Fibroblast of lung (primary cell): ENCODE data around the gene NDUFA11. TPM values are rescaled to one million over a fixed set of nuclear protein-coding genes. Genes with fewer than 3 reads are reported as not detected.
A peak's percentile ranks its signal among the peaks of the same experiment; 100 is the strongest.

Experiments used
- DNase-seq, 2 donors: peaks; one replicate each; pipeline versions ENCODE4 v3.0.0 to v3.0.0-alpha.2; 2010; ENCODE audit warnings: low read depth in 2 of 2
- H2AFZ ChIP-seq: 2 replicates; pipeline ENCODE4 v1.5.1; 2012; ENCODE audit warnings: low read length, control low read depth, inconsistent platforms
- H3K27ac ChIP-seq: 2 replicates; pipeline ENCODE4 v1.5.1; 2011; ENCODE audit warnings: low read length, control low read depth; ENCODE audit not compliant: insufficient read depth
- H3K27me3 ChIP-seq: 2 replicates; pipeline ENCODE4 v1.5.1; 2011; ENCODE audit warnings: mild to moderate bottlenecking, low read length; ENCODE audit not compliant: control insufficient read depth, insufficient read depth
- H3K36me3 ChIP-seq: 2 replicates; pipeline ENCODE4 v1.5.1; 2011; ENCODE audit warnings: low read length; ENCODE audit not compliant: control insufficient read depth, insufficient read depth
- H3K4me1 ChIP-seq: 2 replicates; pipeline ENCODE4 v1.5.1; 2011; ENCODE audit warnings: low read length; ENCODE audit not compliant: control insufficient read depth, insufficient read depth; ENCODE audit errors: extremely low read depth
- H3K4me2 ChIP-seq: 2 replicates; pipeline ENCODE4 v1.5.1; 2011; ENCODE audit warnings: low read length, control low read depth; ENCODE audit not compliant: insufficient read depth; ENCODE audit errors: extremely low read depth
- H3K4me3 ChIP-seq, 4 experiments: fragments of 200-600 bp in 1 of 4; sonication (generic) in 1 of 4; replicated peaks in 1 of 4; 2 replicates each; pipeline ENCODE4 v1.5.1; 2011 to 2016; ENCODE audit warnings: low read length in 4 of 4, low read depth in 3 of 4, mild to moderate bottlenecking in 3 of 4, control low read depth in 2 of 4, inconsistent platforms in 1 of 4, mixed read lengths in 1 of 4; ENCODE audit not compliant: insufficient read depth in 1 of 4; ENCODE audit errors: control extremely low read depth in 1 of 4
- H3K79me2 ChIP-seq: 2 replicates; pipeline ENCODE4 v1.5.1; 2012; ENCODE audit warnings: mild to moderate bottlenecking, low read length, inconsistent platforms; ENCODE audit not compliant: control insufficient read depth, insufficient read depth
- H3K9ac ChIP-seq: 2 replicates; pipeline ENCODE4 v1.5.1; 2011; ENCODE audit warnings: mild to moderate bottlenecking, low read length, control low read depth; ENCODE audit not compliant: insufficient read depth
- H3K9me3 ChIP-seq: 2 replicates; pipeline ENCODE4 v1.5.1; 2012; ENCODE audit warnings: low read depth, low read length; ENCODE audit not compliant: control insufficient read depth, insufficient read depth
- H4K20me1 ChIP-seq: 2 replicates; pipeline ENCODE4 v1.5.1; 2011; ENCODE audit warnings: low read length; ENCODE audit not compliant: control insufficient read depth, insufficient read depth; ENCODE audit errors: extremely low read depth
- EZH2 ChIP-seq: IDR thresholded peaks from 2 replicates; pipeline ENCODE4 v1.5.1; 2012; ENCODE audit warnings: low read length, control low read depth, mild to moderate bottlenecking; ENCODE audit errors: missing control alignments
- polyA plus RNA-seq, 2 donors: library from polyadenylated mRNA; depleted of rRNA in 1 of 2; stranded (reverse) in 1 of 2; unstranded in 1 of 2; fragments of >200 nt; gene quantifications; 2 replicates each; pipeline ENCODE4 v1.2.1, GENCODE V29; 2011 to 2012; ENCODE audit warnings: missing spikeins in 1 of 2
- total RNA-seq: library from RNA; depleted of rRNA; stranded (reverse); fragments of >200 nt; gene quantifications from 2 replicates; pipeline ENCODE4 v1.2.1, GENCODE V29; 2014
- TF ChIP-seq, protein P1 (sequence below), 2 donors: IDR thresholded peaks in 1 of 2; conservative IDR thresholded peaks in 1 of 2; 1 replicate in 1 of 2; 2 replicates in 1 of 2; pipeline ENCODE4 v1.5.1; 2011 to 2012; ENCODE audit warnings: low read length in 2 of 2, control low read depth in 1 of 2, inconsistent platforms in 1 of 2, low read depth in 1 of 2, mild to moderate bottlenecking in 1 of 2

NDUFA11 gene
- total and polyA plus RNA-seq, 2 donors (not counting 1 experiment from before 2014, with no cell fraction given): 212 to 271 TPM

DNA sequence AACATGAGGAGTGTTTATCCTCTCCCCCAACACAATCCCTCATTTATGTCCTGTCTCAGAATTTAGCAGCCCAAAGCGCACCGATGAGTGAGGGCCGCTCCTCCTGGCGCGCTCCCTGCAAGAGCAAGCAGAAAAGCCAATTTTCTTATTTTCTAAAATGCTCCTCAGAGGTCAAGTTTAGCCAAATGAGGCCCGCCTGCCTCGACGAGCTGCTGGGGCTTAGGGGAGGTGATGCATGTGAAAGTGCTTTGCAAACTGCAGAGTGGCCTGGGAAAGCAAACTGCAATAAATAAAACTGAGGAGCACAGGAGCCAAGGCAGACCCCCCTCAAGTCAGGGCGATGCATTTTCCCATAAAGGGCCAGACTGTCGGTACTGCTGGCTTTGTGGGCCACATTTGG is 39.5 kb upstream of the NDUFA11 start:
- H3K9ac ChIP-seq: no peak overlapping the region
- H3K4me2 ChIP-seq: no peak overlapping the region
- H3K27me3 ChIP-seq: no peaks in the 10 kb centered on the region
- DNase-seq: no peak
- H3K36me3 ChIP-seq: peaks cover 6% of the 10 kb centered on the region
- no peak overlapping the region for H2AFZ ChIP-seq
- H3K9me3 ChIP-seq: no peaks in the 10 kb centered on the region
- H3K4me3 ChIP-seq: no peak overlapping the region
- TF ChIP-seq, protein P1, sequence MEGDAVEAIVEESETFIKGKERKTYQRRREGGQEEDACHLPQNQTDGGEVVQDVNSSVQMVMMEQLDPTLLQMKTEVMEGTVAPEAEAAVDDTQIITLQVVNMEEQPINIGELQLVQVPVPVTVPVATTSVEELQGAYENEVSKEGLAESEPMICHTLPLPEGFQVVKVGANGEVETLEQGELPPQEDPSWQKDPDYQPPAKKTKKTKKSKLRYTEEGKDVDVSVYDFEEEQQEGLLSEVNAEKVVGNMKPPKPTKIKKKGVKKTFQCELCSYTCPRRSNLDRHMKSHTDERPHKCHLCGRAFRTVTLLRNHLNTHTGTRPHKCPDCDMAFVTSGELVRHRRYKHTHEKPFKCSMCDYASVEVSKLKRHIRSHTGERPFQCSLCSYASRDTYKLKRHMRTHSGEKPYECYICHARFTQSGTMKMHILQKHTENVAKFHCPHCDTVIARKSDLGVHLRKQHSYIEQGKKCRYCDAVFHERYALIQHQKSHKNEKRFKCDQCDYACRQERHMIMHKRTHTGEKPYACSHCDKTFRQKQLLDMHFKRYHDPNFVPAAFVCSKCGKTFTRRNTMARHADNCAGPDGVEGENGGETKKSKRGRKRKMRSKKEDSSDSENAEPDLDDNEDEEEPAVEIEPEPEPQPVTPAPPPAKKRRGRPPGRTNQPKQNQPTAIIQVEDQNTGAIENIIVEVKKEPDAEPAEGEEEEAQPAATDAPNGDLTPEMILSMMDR (conservative IDR thresholded peaks at IDR 0.05 in 1 of 2, IDR thresholded peaks at IDR 0.05 in 1 of 2; ENCODE audit: low read depth in 1 of 2, low read length in 2 of 2): no peak
- no peak for TF ChIP-seq EZH2
- H4K20me1 ChIP-seq: no peaks in the 10 kb centered on the region
- H3K4me1 ChIP-seq: peaks cover 18% of the 10 kb centered on the region
- H3K79me2 ChIP-seq: peaks cover 30% of the 10 kb centered on the region
- H3K27ac ChIP-seq: peak overlapping the region; percentile 46

DNA sequence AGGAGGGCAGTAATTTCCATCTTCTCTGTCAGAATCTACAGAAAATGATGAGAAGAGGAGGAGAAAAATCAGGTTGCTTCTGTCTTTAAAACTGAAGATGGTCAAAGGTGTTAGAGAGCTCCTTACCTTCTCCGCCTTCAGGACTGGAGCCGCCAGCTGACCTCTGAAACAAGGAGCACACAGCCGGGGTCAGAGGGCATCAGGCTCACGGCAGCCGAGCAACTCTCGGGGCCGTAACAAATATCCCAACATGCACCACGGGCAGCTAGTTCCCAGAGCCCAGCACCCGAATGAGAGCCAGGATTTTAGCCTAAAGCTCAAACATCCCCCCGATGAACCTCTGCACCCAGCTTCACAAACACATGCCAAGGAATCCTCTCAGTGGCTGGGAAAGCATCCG is 38.1 kb upstream of the NDUFA11 start:
- no peak for DNase-seq
- H3K27ac ChIP-seq: no peak overlapping the region
- TF ChIP-seq, protein P1 (conservative IDR thresholded peaks at IDR 0.05 in 1 of 2, IDR thresholded peaks at IDR 0.05 in 1 of 2; ENCODE audit: low read depth in 1 of 2, low read length in 2 of 2): no peak
- no peak for TF ChIP-seq EZH2
- H4K20me1 ChIP-seq: no peaks in the 10 kb centered on the region
- peaks cover 6% of the 10 kb centered on the region for H3K36me3 ChIP-seq
- H3K4me1 ChIP-seq: peaks cover 16% of the 10 kb centered on the region
- H3K79me2 ChIP-seq: peaks cover 28% of the 10 kb centered on the region
- H2AFZ ChIP-seq: no peak overlapping the region
- H3K4me2 ChIP-seq: no peak overlapping the region
- H3K27me3 ChIP-seq: no peaks in the 10 kb centered on the region
- H3K9me3 ChIP-seq: no peaks in the 10 kb centered on the region
- H3K4me3 ChIP-seq: no peak overlapping the region
- no peak overlapping the region for H3K9ac ChIP-seq

DNA sequence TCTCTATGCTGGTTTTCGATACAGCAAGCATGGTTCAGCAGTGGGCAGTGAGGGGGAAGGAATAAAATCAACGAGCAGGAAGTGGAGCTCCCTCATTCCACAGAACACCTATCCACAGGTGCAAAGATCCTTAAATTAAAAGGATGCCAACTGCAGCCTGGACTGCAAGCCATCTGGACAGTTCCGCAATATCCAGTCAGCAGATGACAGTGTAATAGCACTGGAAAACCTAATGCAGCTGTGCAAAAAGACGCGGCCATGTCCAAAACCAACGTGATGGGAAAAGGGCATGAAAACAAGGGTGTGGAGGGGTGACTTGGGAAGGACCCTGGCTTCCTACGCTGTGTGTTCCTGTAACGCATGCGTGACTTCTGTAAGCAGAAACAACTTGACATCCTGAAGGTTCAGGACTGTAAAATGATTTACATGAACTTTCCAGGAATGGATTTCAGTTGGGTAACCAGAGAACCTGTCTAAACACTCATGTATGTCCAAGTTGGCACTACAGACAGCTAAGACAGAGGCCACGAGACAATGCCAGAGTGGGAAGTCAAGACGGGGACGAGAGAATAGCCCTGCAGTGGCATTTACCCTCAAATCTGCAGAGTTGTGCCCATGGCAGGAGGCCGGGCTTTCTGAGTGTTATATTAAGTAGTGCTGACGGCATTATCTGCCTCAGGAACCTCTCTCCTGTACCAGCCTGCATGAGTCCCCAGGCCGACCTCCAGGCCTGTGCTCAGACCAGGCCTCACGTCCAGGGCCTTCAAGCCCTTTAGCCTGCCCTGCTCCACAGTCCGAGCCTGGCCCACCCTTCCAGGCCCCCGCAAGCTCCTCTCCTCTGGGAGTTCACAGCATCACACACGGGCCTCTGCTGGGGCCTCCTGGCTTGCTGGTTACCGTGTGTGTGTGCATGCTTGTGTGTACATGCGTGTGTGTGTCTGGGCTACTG is 36.9 kb upstream of the NDUFA11 start:
- H3K79me2 ChIP-seq: peaks cover 18% of the 10 kb centered on the region
- no peak overlapping the region for H3K4me2 ChIP-seq
- DNase-seq: no peak
- no peak overlapping the region for H3K4me3 ChIP-seq
- no peaks in the 10 kb centered on the region for H4K20me1 ChIP-seq
- H3K9ac ChIP-seq: no peak overlapping the region
- H3K4me1 ChIP-seq: peaks cover 24% of the 10 kb centered on the region
- no peaks in the 10 kb centered on the region for H3K9me3 ChIP-seq
- H3K27me3 ChIP-seq: no peaks in the 10 kb centered on the region
- peaks cover 3% of the 10 kb centered on the region for H3K36me3 ChIP-seq
- TF ChIP-seq, protein P1 (conservative IDR thresholded peaks at IDR 0.05 in 1 of 2, IDR thresholded peaks at IDR 0.05 in 1 of 2; ENCODE audit: low read depth in 1 of 2, low read length in 2 of 2): no peak
- no peak for TF ChIP-seq EZH2
- H3K27ac ChIP-seq: no peak overlapping the region
- H2AFZ ChIP-seq: no peak overlapping the region
